Activated naive CD4-positive, alpha-beta T cell treated with anti-CD3 and anti-CD28 coated beads, Interleukin-2, amount 50 U/mL, for 72 hours (primary cell): ENCODE data around the gene TACC2. TPM values are rescaled to one million over a fixed set of nuclear protein-coding genes. Genes with fewer than 3 reads are reported as not detected.

Source experiments
- ATAC-seq, 2 donors: fragments of 150-1000 bp; cut with Tn5 transposase; 2 replicates each; pipeline ENCODE4 v1.10.0; 2021; ENCODE audit warnings: mild to moderate bottlenecking in 2 of 2, moderate library complexity in 2 of 2
- DNase-seq, 2 donors: peaks; one replicate each; pipeline ENCODE4 v3.0.0; 2021 to 2022; ENCODE audit warnings: low spot score in 2 of 2
- H3K27ac Mint-ChIP-seq, 2 donors: one replicate each; pipeline ENCODE4 v1.8.0; 2022; ENCODE audit warnings: mild to moderate bottlenecking in 2 of 2, mixed read lengths in 2 of 2
- H3K36me3 Mint-ChIP-seq, 2 donors: one replicate each; pipeline ENCODE4 v1.8.0; 2022; ENCODE audit warnings: mixed read lengths in 2 of 2
- H3K9me3 Mint-ChIP-seq, 2 donors: one replicate each; pipeline ENCODE4 v1.8.0; 2022; ENCODE audit warnings: mixed read lengths in 2 of 2
- total RNA-seq, 2 donors: library from RNA; stranded (reverse); gene quantifications; one replicate each; pipeline ENCODE4 v1.2.3, GENCODE V29; 2022

Gene TACC2
- total RNA-seq, 2 donors from 2014 or later, result not detected

GRCh38 chr10:122117475-122117874 is 128.5 kb downstream of the TACC2 start:
- Mint-ChIP-seq H3K36me3 (no peaks in the 10 kb centered on the region), H3K27ac (no peak overlapping the region), H3K9me3 (no peaks in the 10 kb centered on the region)
- no peak for ATAC-seq
- no peak for DNase-seq

DNA sequence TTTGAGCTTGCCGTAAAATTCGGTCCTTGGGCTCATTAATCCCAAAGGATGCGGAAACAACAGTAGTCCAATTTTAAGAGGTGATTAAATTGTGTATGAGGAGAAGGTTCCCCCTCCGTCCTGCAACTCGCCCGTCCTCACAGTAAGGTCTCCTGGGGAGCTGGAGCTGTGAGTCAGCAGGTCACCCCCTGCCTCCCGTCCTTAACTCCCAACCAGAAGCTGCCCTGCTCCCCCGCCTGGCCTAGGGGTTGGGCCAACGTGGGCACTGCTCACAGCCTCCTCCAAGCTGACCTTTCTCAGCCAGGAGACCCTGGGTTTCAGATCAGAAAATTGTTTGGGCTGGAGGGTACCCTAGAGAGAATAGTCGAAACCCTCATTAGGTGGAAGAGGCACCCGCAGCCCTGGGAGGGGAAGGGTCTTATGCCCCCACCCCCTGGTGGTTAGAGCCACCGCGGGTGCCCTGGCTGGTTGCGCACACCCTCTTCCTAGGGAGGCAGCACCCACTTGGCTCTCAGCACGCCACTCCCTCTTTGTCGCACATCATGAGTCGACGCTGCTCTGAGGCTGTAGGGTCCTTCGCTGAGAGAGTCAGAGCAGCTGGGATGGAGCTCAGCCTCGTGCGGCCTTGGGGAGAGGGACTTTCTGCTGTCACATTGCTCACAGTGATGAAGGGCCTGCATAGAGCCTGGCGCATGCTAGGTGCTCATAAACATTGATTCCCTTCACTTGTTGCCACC is 131.2 kb downstream of the TACC2 start:
- no peak overlapping the region for H3K27ac Mint-ChIP-seq
- H3K36me3 Mint-ChIP-seq, result no peaks in the 10 kb centered on the region
- ATAC-seq, result no peak
- no peaks in the 10 kb centered on the region for H3K9me3 Mint-ChIP-seq
- no peak for DNase-seq

DNA sequence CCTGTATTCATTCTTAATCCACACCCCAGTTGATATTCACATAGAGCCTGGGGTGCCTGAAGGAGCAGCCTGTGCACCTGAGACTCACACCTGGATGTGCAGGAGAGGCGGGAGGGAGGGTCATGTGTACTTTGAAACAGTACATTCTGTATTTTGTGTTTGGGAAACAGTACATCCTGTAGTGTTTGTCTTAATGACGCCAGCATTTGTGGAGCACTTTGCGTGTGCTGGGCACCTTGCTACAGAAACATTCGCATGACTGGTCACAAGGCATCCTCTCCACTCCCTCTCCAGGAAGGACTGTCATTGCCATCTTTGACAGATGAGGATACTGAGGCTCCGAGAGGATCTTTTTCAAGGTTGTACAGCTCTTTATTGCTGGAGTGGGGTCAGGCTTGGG is 132.1 kb downstream of the TACC2 start:
- Mint-ChIP-seq H3K9me3 (no peaks in the 10 kb centered on the region), H3K36me3 (no peaks in the 10 kb centered on the region)

DNA sequence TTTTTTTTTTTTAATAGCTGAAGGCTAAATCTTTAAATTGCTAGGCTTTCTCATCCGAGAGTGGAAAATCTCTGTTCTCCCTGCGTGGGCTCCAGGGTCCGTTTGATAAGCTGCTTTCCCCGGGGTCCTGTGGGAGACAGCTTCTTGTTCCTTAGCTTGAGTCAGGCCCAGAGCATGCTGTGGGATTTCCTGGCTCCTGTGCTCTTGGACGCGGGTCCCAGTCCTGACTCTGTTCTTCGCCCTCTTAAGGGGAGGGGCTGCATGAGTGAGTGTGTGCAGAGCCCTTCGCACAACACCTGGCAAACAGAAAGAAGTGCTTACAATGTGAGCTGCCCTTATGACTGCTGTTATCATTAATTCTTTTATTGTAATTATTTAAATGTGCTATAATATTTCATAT is 133.5 kb downstream of the TACC2 start:
- Mint-ChIP-seq H3K27ac (no peak overlapping the region), H3K9me3 (no peaks in the 10 kb centered on the region), H3K36me3 (no peaks in the 10 kb centered on the region)
- no peak for ATAC-seq
- no peak for DNase-seq

More for the DNA sequence above, 132.1 kb downstream of the TACC2 start:
- ATAC-seq (no peak), DNase-seq (no peak)
- H3K27ac Mint-ChIP-seq, result no peak overlapping the region

DNA sequence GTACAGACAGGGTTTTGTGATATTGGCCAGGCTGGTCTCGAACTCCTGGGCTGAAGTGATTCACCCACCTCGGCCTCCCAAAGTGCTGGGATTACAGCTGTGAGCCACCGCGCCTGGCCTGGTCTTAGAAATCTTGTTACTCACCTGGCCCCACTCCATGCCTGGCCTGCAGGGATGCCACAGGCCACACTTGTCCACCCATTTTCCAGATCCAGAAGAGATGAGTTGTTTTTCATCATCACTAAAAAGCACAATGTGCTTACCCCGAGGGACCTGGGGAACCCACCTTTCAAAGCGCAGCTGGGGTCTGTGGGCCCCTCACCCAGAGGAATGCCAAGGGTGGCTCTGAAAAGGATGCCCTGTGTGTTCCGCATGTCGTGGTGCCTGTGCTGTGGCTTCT is 134.2 kb downstream of the TACC2 start:
- no peaks in the 10 kb centered on the region for H3K36me3 Mint-ChIP-seq
- ATAC-seq (no peak), DNase-seq (no peak)
- H3K27ac Mint-ChIP-seq, result no peak overlapping the region
- H3K9me3 Mint-ChIP-seq, result no peaks in the 10 kb centered on the region

GRCh38 chr10:122124342-122124741 is 135.4 kb downstream of the TACC2 start:
- Mint-ChIP-seq H3K27ac (no peak overlapping the region), H3K36me3 (no peaks in the 10 kb centered on the region), H3K9me3 (no peaks in the 10 kb centered on the region)
- ATAC-seq (no peak), DNase-seq (no peak)

DNA sequence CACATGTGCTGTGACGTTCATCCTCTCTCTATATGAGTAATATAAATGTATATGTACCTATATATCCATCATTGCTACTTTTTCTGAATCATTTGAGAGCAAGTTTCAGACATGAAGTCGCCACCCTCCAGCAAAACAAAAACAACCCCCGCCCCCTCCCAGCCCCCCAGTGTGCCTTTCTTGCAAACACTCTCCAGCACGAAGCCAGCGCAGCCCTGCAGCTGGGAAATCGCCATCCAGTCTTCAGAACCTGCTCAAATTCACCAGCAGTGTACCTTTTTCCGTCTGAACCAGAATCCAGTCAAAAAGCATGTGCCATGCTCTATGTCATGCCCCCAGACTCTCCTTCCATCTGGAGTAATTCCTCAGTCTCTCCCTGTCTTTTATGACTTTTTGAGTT is 135.8 kb downstream of the TACC2 start:
- DNase-seq, result no peak
- H3K27ac Mint-ChIP-seq, result no peak overlapping the region
- ATAC-seq, result no peak
- no peaks in the 10 kb centered on the region for H3K36me3 Mint-ChIP-seq
- no peaks in the 10 kb centered on the region for H3K9me3 Mint-ChIP-seq

GRCh38 chr10:122126763-122127659 is 138.0 kb downstream of the TACC2 start:
- H3K9me3 Mint-ChIP-seq, result no peaks in the 10 kb centered on the region
- H3K36me3 Mint-ChIP-seq, result no peaks in the 10 kb centered on the region
- DNase-seq (no peak), ATAC-seq (no peak)
- H3K27ac Mint-ChIP-seq, result no peak overlapping the region

- ATAC-seq (no peak), DNase-seq (no peak)
- Mint-ChIP-seq H3K36me3 (no peaks in the 10 kb centered on the region), H3K9me3 (no peaks in the 10 kb centered on the region), H3K27ac (no peak overlapping the region)
Measured at GRCh38 chr10:122127943-122128342, 139.0 kb downstream of the TACC2 start.

DNA sequence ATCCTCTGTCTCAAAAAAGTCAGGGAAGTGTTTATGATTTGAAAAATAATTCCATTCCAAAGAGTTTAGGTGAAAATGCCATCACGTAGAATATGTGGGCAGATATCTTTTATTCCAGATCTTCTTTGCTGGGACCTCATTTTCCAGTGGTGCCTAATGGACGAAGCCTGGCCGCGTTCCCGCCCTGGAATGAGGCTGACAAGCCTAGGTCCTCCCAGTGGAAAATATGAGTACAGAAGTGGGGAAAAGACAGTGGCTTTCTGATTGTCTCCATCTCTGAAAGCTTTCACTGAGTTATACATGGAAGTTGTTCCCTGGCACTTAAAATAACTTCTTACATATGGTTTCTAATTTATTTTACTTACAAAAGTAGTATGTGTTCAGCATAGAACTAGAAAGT is 139.4 kb downstream of the TACC2 start:
- DNase-seq, result no peak
- Mint-ChIP-seq H3K27ac (no peak overlapping the region), H3K9me3 (no peaks in the 10 kb centered on the region), H3K36me3 (no peaks in the 10 kb centered on the region)
- no peak for ATAC-seq

GRCh38 chr10:122130474-122131110 is 141.6 kb downstream of the TACC2 start:
- DNase-seq (no peak), ATAC-seq (no peak)
- no peaks in the 10 kb centered on the region for H3K36me3 Mint-ChIP-seq
- no peak overlapping the region for H3K27ac Mint-ChIP-seq
- H3K9me3 Mint-ChIP-seq, result no peaks in the 10 kb centered on the region

GRCh38 chr10:122132331-122132755 is 143.4 kb downstream of the TACC2 start:
- DNase-seq (no peak), ATAC-seq (no peak)
- Mint-ChIP-seq H3K27ac (no peak overlapping the region), H3K9me3 (no peaks in the 10 kb centered on the region), H3K36me3 (no peaks in the 10 kb centered on the region)

GRCh38 chr10:122132882-122133565 is 144.1 kb downstream of the TACC2 start:
- H3K9me3 Mint-ChIP-seq, result no peaks in the 10 kb centered on the region

GRCh38 chr10:122135251-122136025 is 146.5 kb downstream of the TACC2 start:
- H3K36me3 Mint-ChIP-seq, result no peaks in the 10 kb centered on the region
- ATAC-seq (no peak), DNase-seq (no peak)
- no peak overlapping the region for H3K27ac Mint-ChIP-seq
- no peaks in the 10 kb centered on the region for H3K9me3 Mint-ChIP-seq

More at GRCh38 chr10:122132882-122133565, 144.1 kb downstream of the TACC2 start:
- H3K27ac Mint-ChIP-seq, result no peak overlapping the region
- no peaks in the 10 kb centered on the region for H3K36me3 Mint-ChIP-seq
- ATAC-seq (no peak), DNase-seq (no peak)

DNA sequence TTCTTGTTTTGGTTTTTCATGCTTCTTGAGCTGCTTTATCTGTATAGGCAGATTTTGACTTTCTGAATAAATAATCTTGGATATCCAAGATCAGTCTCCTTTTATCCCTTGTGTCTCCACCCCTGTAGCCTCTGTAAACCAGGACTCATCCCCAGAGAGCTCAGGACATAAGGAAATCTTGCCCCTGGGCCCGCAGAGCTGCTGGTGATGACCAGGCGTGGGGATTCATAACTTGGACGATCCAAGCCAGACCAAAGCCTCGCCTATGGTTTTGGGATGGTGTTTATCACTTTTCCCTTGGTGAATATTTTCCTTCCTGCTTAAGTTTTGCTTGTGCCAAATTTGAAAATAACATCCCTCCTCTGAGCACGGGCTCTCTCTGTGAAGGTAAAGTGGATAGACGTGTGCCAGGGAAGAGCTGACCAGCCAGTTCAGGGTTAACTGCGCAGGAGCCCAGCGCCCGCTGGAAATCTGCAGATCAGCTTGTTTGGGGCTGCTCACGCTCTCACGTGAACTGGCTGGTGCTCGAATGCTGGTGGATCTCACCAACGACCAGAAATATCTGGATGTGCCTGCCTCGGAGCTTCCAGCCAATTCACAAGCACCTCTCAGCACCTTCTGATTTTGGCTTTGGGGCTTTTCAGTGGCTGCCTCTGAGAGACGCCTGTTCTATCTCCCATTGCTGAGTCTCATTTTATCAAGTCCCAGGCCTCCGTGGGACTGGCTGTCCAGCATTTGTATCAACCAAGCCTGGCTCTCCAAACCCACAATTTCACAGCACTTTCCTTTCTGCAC is 150.1 kb downstream of the TACC2 start:
- no peak for ATAC-seq
- Mint-ChIP-seq H3K36me3 (no peaks in the 10 kb centered on the region), H3K9me3 (no peaks in the 10 kb centered on the region), H3K27ac (no peak overlapping the region)
- DNase-seq, result no peak
